Measurements from ENCODE around the gene IRF6.
"Not testable (repeated sequence)": the region's sequence is repeated elsewhere in the genome, so short reads cannot be mapped to it uniquely, and the experiment has no call there.

Gene IRF6

GRCh38 chr1:209793711-209794110 lies 12.2 kb downstream of the IRF6 start:
- not testable (repeated sequence) for H3K9me3 ChIP-seq (ENCODE audit: control insufficient read depth in 2 of 2, low read length in 2 of 2); H3K27ac ChIP-seq (ENCODE audit: low read depth in 2 of 2, low read length in 2 of 2); H3K9ac ChIP-seq (ENCODE audit: low read depth in 1 of 2, low read length in 2 of 2); H3K4me3 ChIP-seq (ENCODE audit: low read length in 2 of 2); H3K27me3 ChIP-seq (ENCODE audit: control insufficient read depth in 2 of 2, insufficient read depth in 2 of 2, low read length in 2 of 2)
- Histone ChIP-seq H3K36me3 (ENCODE audit: control insufficient read depth in 2 of 2, insufficient read depth in 2 of 2, low read length in 2 of 2) (peaks cover 39 to 51% of the 10 kb centered on the region in 2 donors), H3K4me1 (ENCODE audit: control insufficient read depth in 2 of 2, insufficient read depth in 2 of 2, low read length in 2 of 2) (peaks cover 7 to 24% of the 10 kb centered on the region in 2 donors)

- no peak overlapping the region for H3K9ac ChIP-seq (ENCODE audit: low read depth in 1 of 2, low read length in 2 of 2)
- H3K4me3 ChIP-seq (ENCODE audit: low read length in 2 of 2) = no peak overlapping the region
- peak overlapping the region; percentile 68 to 81 for H3K27ac ChIP-seq (ENCODE audit: low read depth in 2 of 2, low read length in 2 of 2)
- peaks cover 39 to 59% of the 10 kb centered on the region in 2 donors for H3K36me3 ChIP-seq (ENCODE audit: control insufficient read depth in 2 of 2, insufficient read depth in 2 of 2, low read length in 2 of 2)
- H3K27me3 ChIP-seq (ENCODE audit: control insufficient read depth in 2 of 2, insufficient read depth in 2 of 2, low read length in 2 of 2) = no peaks in the 10 kb centered on the region
- peaks cover 17 to 39% of the 10 kb centered on the region in 2 donors for H3K4me1 ChIP-seq (ENCODE audit: control insufficient read depth in 2 of 2, insufficient read depth in 2 of 2, low read length in 2 of 2)
- H3K9me3 ChIP-seq (ENCODE audit: control insufficient read depth in 2 of 2, low read length in 2 of 2) = no peaks in the 10 kb centered on the region
These were observed 14.0 kb downstream of the IRF6 start for GRCh38 chr1:209791920-209792319.

- Histone ChIP-seq H3K4me1 (ENCODE audit: control insufficient read depth in 2 of 2, insufficient read depth in 2 of 2, low read length in 2 of 2) (peaks cover 22 to 47% of the 10 kb centered on the region in 2 donors), H3K9ac (ENCODE audit: low read depth in 1 of 2, low read length in 2 of 2) (no peak overlapping the region), H3K4me3 (ENCODE audit: low read length in 2 of 2) (no peak overlapping the region), H3K9me3 (ENCODE audit: control insufficient read depth in 2 of 2, low read length in 2 of 2) (no peaks in the 10 kb centered on the region), H3K36me3 (ENCODE audit: control insufficient read depth in 2 of 2, insufficient read depth in 2 of 2, low read length in 2 of 2) (peaks cover 36 to 56% of the 10 kb centered on the region in 2 donors), H3K27me3 (ENCODE audit: control insufficient read depth in 2 of 2, insufficient read depth in 2 of 2, low read length in 2 of 2) (no peaks in the 10 kb centered on the region), H3K27ac (ENCODE audit: low read depth in 2 of 2, low read length in 2 of 2) (peak overlapping the region; percentile 68 to 81)
These were observed 15.4 kb downstream of the IRF6 start for GRCh38 chr1:209790286-209791193.

GRCh38 chr1:209789245-209789644 lies 16.7 kb downstream of the IRF6 start:
- H3K36me3 ChIP-seq (ENCODE audit: control insufficient read depth in 2 of 2, insufficient read depth in 2 of 2, low read length in 2 of 2) = peaks cover 26 to 43% of the 10 kb centered on the region in 2 donors
- no peak overlapping the region for H3K27ac ChIP-seq (ENCODE audit: low read depth in 2 of 2, low read length in 2 of 2)

GRCh38 chr1:209787551-209787950 lies 18.4 kb downstream of the IRF6 start:
- Histone ChIP-seq H3K9ac (ENCODE audit: low read depth in 1 of 2, low read length in 2 of 2) (peak overlapping the region in 1 of 2 donors; percentile 44), H3K4me3 (ENCODE audit: low read length in 2 of 2) (peak overlapping the region in 1 of 2 donors; percentile 21), H3K4me1 (ENCODE audit: control insufficient read depth in 2 of 2, insufficient read depth in 2 of 2, low read length in 2 of 2) (peaks cover 36 to 63% of the 10 kb centered on the region in 2 donors), H3K27me3 (ENCODE audit: control insufficient read depth in 2 of 2, insufficient read depth in 2 of 2, low read length in 2 of 2) (no peaks in the 10 kb centered on the region), H3K36me3 (ENCODE audit: control insufficient read depth in 2 of 2, insufficient read depth in 2 of 2, low read length in 2 of 2) (peaks cover 15 to 29% of the 10 kb centered on the region in 2 donors), H3K27ac (ENCODE audit: low read depth in 2 of 2, low read length in 2 of 2) (peak overlapping the region; percentile 79 to 82), H3K9me3 (ENCODE audit: control insufficient read depth in 2 of 2, low read length in 2 of 2) (no peaks in the 10 kb centered on the region)

More at GRCh38 chr1:209789245-209789644, 16.7 kb downstream of the IRF6 start:
- no peaks in the 10 kb centered on the region for H3K9me3 ChIP-seq (ENCODE audit: control insufficient read depth in 2 of 2, low read length in 2 of 2)
- H3K27me3 ChIP-seq (ENCODE audit: control insufficient read depth in 2 of 2, insufficient read depth in 2 of 2, low read length in 2 of 2) = no peaks in the 10 kb centered on the region
- no peak overlapping the region for H3K9ac ChIP-seq (ENCODE audit: low read depth in 1 of 2, low read length in 2 of 2)
- H3K4me3 ChIP-seq (ENCODE audit: low read length in 2 of 2) = no peak overlapping the region
- H3K4me1 ChIP-seq (ENCODE audit: control insufficient read depth in 2 of 2, insufficient read depth in 2 of 2, low read length in 2 of 2) = peaks cover 30 to 54% of the 10 kb centered on the region in 2 donors

- H3K36me3 ChIP-seq (ENCODE audit: control insufficient read depth in 2 of 2, insufficient read depth in 2 of 2, low read length in 2 of 2) = peaks cover 15 to 29% of the 10 kb centered on the region in 2 donors
- H3K9me3 ChIP-seq (ENCODE audit: control insufficient read depth in 2 of 2, low read length in 2 of 2) = no peaks in the 10 kb centered on the region
- H3K9ac ChIP-seq (ENCODE audit: low read depth in 1 of 2, low read length in 2 of 2) = no peak overlapping the region
- peak overlapping the region in 1 of 2 donors; percentile 2 for H3K27ac ChIP-seq (ENCODE audit: low read depth in 2 of 2, low read length in 2 of 2)
- no peaks in the 10 kb centered on the region for H3K27me3 ChIP-seq (ENCODE audit: control insufficient read depth in 2 of 2, insufficient read depth in 2 of 2, low read length in 2 of 2)
- H3K4me3 ChIP-seq (ENCODE audit: low read length in 2 of 2) = no peak overlapping the region
- peaks cover 29 to 52% of the 10 kb centered on the region in 2 donors for H3K4me1 ChIP-seq (ENCODE audit: control insufficient read depth in 2 of 2, insufficient read depth in 2 of 2, low read length in 2 of 2)
These were observed 19.8 kb downstream of the IRF6 start for GRCh38 chr1:209786146-209786545.

GRCh38 chr1:209785592-209785991 lies 20.4 kb downstream of the IRF6 start:
- Histone ChIP-seq H3K27ac (ENCODE audit: low read depth in 2 of 2, low read length in 2 of 2) (peak overlapping the region; percentile 2 to 86), H3K9me3 (ENCODE audit: control insufficient read depth in 2 of 2, low read length in 2 of 2) (no peaks in the 10 kb centered on the region), H3K36me3 (ENCODE audit: control insufficient read depth in 2 of 2, insufficient read depth in 2 of 2, low read length in 2 of 2) (peaks cover 17 to 29% of the 10 kb centered on the region in 2 donors), H3K4me3 (ENCODE audit: low read length in 2 of 2) (no peak overlapping the region), H3K27me3 (ENCODE audit: control insufficient read depth in 2 of 2, insufficient read depth in 2 of 2, low read length in 2 of 2) (no peaks in the 10 kb centered on the region), H3K9ac (ENCODE audit: low read depth in 1 of 2, low read length in 2 of 2) (no peak overlapping the region), H3K4me1 (ENCODE audit: control insufficient read depth in 2 of 2, insufficient read depth in 2 of 2, low read length in 2 of 2) (peaks cover 29 to 48% of the 10 kb centered on the region in 2 donors)

- Histone ChIP-seq H3K27me3 (ENCODE audit: control insufficient read depth in 2 of 2, insufficient read depth in 2 of 2, low read length in 2 of 2) (no peaks in the 10 kb centered on the region), H3K4me1 (ENCODE audit: control insufficient read depth in 2 of 2, insufficient read depth in 2 of 2, low read length in 2 of 2) (peaks cover 29 to 42% of the 10 kb centered on the region in 2 donors), H3K36me3 (ENCODE audit: control insufficient read depth in 2 of 2, insufficient read depth in 2 of 2, low read length in 2 of 2) (peaks cover 8 to 19% of the 10 kb centered on the region in 2 donors), H3K9ac (ENCODE audit: low read depth in 1 of 2, low read length in 2 of 2) (peak within 1 kb of the TSS; percentile 89 to 98), H3K9me3 (ENCODE audit: control insufficient read depth in 2 of 2, low read length in 2 of 2) (no peaks in the 10 kb centered on the region), H3K4me3 (ENCODE audit: low read length in 2 of 2) (peak within 1 kb of the TSS; percentile 83 to 95), H3K27ac (ENCODE audit: low read depth in 2 of 2, low read length in 2 of 2) (peak within 1 kb of the TSS; percentile 86 to 95)
These were observed 21.4 kb downstream of the IRF6 start, which contains the start of gene C1orf74 for GRCh38 chr1:209784265-209785169. Gene C1orf74, minus strand, starts transcription at chr1:209784559. Its CDS starts 925 bp downstream, at chr1:209783634.

GRCh38 chr1:209783386-209783785 lies 22.6 kb downstream of the IRF6 start:
- Histone ChIP-seq H3K36me3 (ENCODE audit: control insufficient read depth in 2 of 2, insufficient read depth in 2 of 2, low read length in 2 of 2) (peaks cover 2 to 7% of the 10 kb centered on the region in 2 donors), H3K9me3 (ENCODE audit: control insufficient read depth in 2 of 2, low read length in 2 of 2) (no peaks in the 10 kb centered on the region), H3K4me3 (ENCODE audit: low read length in 2 of 2) (peak overlapping the region in 1 of 2 donors; percentile 95), H3K27me3 (ENCODE audit: control insufficient read depth in 2 of 2, insufficient read depth in 2 of 2, low read length in 2 of 2) (no peaks in the 10 kb centered on the region), H3K9ac (ENCODE audit: low read depth in 1 of 2, low read length in 2 of 2) (peak overlapping the region; percentile 89 to 98), H3K4me1 (ENCODE audit: control insufficient read depth in 2 of 2, insufficient read depth in 2 of 2, low read length in 2 of 2) (peaks cover 28 to 42% of the 10 kb centered on the region in 2 donors), H3K27ac (ENCODE audit: low read depth in 2 of 2, low read length in 2 of 2) (no peak overlapping the region)

Measured in mucosa of rectum (tissue), 2 donors.